HepG2 (cell line): ENCODE measurements around the gene GHRH. TPM values are rescaled to one million over a fixed set of nuclear protein-coding genes. Genes with fewer than 3 reads are reported as not detected.

ENCODE experiments used
- CHCHD3 ChIP-seq: sonication (generic); formaldehyde crosslinking; IDR thresholded peaks from 2 replicates; pipeline ENCODE4 v1.8.0; 2022; ENCODE audit warnings: mild to moderate bottlenecking, missing genetic modification reagents, moderate library complexity
- FOXO1 ChIP-seq: sonication (generic); formaldehyde crosslinking; IDR thresholded peaks from 2 replicates; pipeline ENCODE4 v1.4.0; 2020; ENCODE audit warnings: missing genetic modification reagents
- KDM4B ChIP-seq: sonication (generic); formaldehyde crosslinking; IDR thresholded peaks from 2 replicates; pipeline ENCODE4 v1.4.0; 2020; ENCODE audit warnings: missing genetic modification reagents
- REL ChIP-seq: sonication (generic); formaldehyde crosslinking; conservative IDR thresholded peaks from 2 replicates; pipeline ENCODE4 v1.8.0; 2022; ENCODE audit warnings: mild to moderate bottlenecking, missing genetic modification reagents, moderate library complexity
- SETDB1 ChIP-seq: sonication (generic); formaldehyde crosslinking; IDR thresholded peaks from 2 replicates; pipeline ENCODE4 v1.5.1; 2020; ENCODE audit warnings: missing genetic modification reagents, mild to moderate bottlenecking, borderline replicate concordance
- ZBTB10 ChIP-seq: sonication (generic); formaldehyde crosslinking; IDR thresholded peaks from 2 replicates; pipeline ENCODE4 v1.4.0; 2020; ENCODE audit warnings: missing genetic modification reagents, borderline replicate concordance
- ZNF292 ChIP-seq: sonication (generic); formaldehyde crosslinking; IDR thresholded peaks from 2 replicates; pipeline ENCODE4 v1.8.1; 2022; ENCODE audit warnings: mild to moderate bottlenecking, low read depth, missing genetic modification reagents, borderline replicate concordance
- ZNF501 ChIP-seq: sonication (generic); formaldehyde crosslinking; IDR thresholded peaks from 2 replicates; pipeline ENCODE4 v1.5.1; 2020; ENCODE audit warnings: mild to moderate bottlenecking, moderate library complexity, missing genetic modification reagents
- ZNF556 ChIP-seq: sonication (generic); formaldehyde crosslinking; IDR thresholded peaks from 2 replicates; pipeline ENCODE4 v1.4.0; 2020; ENCODE audit warnings: mild to moderate bottlenecking, missing genetic modification reagents, borderline replicate concordance
- polyA plus RNA-seq, 8 experiments: library from polyadenylated mRNA; depleted of rRNA in 3 of 8; stranded (reverse) in 7 of 8; unstranded in 1 of 8; fragments of >200 nt; fragmentation: Illumina TruSeq in 4 of 8; extraction: Trizol in 4 of 8; gene quantifications; 2 replicates each; pipeline versions ENCODE4 v1.2.1 to v1.2.3, GENCODE V29; 2011 to 2016; ENCODE audit warnings: low read depth in 4 of 8, missing spikeins in 1 of 8, mixed read lengths in 1 of 8; ENCODE audit not compliant: insufficient read depth in 1 of 8
- total RNA-seq, 5 experiments: library from RNA; depleted of rRNA; stranded (reverse); fragments of >200 nt; fragmentation: Illumina TruSeq; extraction: Trizol; gene quantifications; 2 replicates each; pipeline ENCODE4 v1.2.3, GENCODE V29; 2016; ENCODE audit warnings: low read depth in 1 of 5
- TF ChIP-seq, protein P1 (sequence below), 2 experiments: sonication (generic) in 1 of 2; formaldehyde crosslinking in 1 of 2; IDR thresholded peaks; 2 replicates each; pipeline versions ENCODE4 v1.6.1 to v1.9.0; 2014 to 2022; ENCODE audit warnings: antibody characterized with exemption in 1 of 2, borderline replicate concordance in 1 of 2, inconsistent platforms in 1 of 2, low read depth in 1 of 2, missing genetic modification reagents in 1 of 2
- TF ChIP-seq, protein P2 (sequence below): sonication (generic); formaldehyde crosslinking; IDR thresholded peaks from 2 replicates; pipeline ENCODE4 v1.4.0; 2020; ENCODE audit warnings: missing genetic modification reagents, borderline replicate concordance
- TF ChIP-seq, protein P3 (sequence below): sonication (generic); formaldehyde crosslinking; IDR thresholded peaks from 2 replicates; pipeline ENCODE4 v1.4.0; 2020; ENCODE audit warnings: missing genetic modification reagents
- TF ChIP-seq, protein P4 (sequence below): sonication (generic); formaldehyde crosslinking; IDR thresholded peaks from 2 replicates; pipeline ENCODE4 v1.5.0; 2020; ENCODE audit warnings: missing genetic modification reagents

Gene GHRH
- total and polyA plus RNA-seq, 2 of the 13 experiments (the other 11 are each of a cell fraction or from before 2014, with no cell fraction given): not detected

DNA sequence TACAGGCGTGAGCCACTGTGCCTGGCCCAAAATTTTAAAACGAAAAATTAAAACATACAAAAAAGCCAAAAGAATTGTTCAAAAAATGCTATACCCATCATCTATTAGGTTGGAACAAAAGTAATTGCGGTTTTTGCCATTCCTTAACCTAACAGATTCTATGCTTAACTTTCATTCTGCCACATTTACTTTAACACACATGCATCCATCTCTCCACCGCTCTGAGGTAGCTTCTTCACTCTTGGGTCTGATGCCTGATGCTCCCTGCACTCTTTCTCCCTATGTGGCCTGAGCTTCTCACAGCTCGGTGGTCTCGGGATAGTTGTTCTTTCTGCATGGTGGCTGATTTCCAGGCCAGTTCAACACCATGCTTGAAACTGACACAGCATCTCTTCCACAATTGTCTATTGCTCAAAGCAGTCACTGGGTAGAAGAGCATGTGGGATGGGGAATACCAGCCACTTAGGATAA is 23.1 kb upstream of the GHRH start (continued):
- TF ChIP-seq, protein P1, sequence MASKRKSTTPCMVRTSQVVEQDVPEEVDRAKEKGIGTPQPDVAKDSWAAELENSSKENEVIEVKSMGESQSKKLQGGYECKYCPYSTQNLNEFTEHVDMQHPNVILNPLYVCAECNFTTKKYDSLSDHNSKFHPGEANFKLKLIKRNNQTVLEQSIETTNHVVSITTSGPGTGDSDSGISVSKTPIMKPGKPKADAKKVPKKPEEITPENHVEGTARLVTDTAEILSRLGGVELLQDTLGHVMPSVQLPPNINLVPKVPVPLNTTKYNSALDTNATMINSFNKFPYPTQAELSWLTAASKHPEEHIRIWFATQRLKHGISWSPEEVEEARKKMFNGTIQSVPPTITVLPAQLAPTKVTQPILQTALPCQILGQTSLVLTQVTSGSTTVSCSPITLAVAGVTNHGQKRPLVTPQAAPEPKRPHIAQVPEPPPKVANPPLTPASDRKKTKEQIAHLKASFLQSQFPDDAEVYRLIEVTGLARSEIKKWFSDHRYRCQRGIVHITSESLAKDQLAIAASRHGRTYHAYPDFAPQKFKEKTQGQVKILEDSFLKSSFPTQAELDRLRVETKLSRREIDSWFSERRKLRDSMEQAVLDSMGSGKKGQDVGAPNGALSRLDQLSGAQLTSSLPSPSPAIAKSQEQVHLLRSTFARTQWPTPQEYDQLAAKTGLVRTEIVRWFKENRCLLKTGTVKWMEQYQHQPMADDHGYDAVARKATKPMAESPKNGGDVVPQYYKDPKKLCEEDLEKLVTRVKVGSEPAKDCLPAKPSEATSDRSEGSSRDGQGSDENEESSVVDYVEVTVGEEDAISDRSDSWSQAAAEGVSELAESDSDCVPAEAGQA (IDR thresholded peaks at IDR 0.05; ENCODE audit: low read depth): no peak
- TF ChIP-seq, protein P1 (CRISPR knock-in tag; IDR thresholded peaks at IDR 0.05; ENCODE audit: borderline replicate concordance): 0 out of 2 replicates have a peak, but pooled peaks have one; percentile 50
- TF ChIP-seq, protein P2, sequence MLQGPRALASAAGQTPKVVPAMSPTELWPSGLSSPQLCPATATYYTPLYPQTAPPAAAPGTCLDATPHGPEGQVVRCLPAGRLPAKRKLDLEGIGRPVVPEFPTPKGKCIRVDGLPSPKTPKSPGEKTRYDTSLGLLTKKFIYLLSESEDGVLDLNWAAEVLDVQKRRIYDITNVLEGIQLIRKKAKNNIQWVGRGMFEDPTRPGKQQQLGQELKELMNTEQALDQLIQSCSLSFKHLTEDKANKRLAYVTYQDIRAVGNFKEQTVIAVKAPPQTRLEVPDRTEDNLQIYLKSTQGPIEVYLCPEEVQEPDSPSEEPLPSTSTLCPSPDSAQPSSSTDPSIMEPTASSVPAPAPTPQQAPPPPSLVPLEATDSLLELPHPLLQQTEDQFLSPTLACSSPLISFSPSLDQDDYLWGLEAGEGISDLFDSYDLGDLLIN: 0 out of 2 replicates have a peak, but pooled peaks have one; percentile 60
- TF ChIP-seq REL (CRISPR knock-in tag): no peak
- TF ChIP-seq ZNF501 (CRISPR knock-in tag): peak; percentile 81
- no peak for TF ChIP-seq KDM4B
- TF ChIP-seq, protein P3, sequence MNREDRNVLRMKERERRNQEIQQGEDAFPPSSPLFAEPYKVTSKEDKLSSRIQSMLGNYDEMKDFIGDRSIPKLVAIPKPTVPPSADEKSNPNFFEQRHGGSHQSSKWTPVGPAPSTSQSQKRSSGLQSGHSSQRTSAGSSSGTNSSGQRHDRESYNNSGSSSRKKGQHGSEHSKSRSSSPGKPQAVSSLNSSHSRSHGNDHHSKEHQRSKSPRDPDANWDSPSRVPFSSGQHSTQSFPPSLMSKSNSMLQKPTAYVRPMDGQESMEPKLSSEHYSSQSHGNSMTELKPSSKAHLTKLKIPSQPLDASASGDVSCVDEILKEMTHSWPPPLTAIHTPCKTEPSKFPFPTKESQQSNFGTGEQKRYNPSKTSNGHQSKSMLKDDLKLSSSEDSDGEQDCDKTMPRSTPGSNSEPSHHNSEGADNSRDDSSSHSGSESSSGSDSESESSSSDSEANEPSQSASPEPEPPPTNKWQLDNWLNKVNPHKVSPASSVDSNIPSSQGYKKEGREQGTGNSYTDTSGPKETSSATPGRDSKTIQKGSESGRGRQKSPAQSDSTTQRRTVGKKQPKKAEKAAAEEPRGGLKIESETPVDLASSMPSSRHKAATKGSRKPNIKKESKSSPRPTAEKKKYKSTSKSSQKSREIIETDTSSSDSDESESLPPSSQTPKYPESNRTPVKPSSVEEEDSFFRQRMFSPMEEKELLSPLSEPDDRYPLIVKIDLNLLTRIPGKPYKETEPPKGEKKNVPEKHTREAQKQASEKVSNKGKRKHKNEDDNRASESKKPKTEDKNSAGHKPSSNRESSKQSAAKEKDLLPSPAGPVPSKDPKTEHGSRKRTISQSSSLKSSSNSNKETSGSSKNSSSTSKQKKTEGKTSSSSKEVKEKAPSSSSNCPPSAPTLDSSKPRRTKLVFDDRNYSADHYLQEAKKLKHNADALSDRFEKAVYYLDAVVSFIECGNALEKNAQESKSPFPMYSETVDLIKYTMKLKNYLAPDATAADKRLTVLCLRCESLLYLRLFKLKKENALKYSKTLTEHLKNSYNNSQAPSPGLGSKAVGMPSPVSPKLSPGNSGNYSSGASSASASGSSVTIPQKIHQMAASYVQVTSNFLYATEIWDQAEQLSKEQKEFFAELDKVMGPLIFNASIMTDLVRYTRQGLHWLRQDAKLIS: no peak
- no peak for TF ChIP-seq CHCHD3 (CRISPR knock-in tag)
- TF ChIP-seq, protein P4, sequence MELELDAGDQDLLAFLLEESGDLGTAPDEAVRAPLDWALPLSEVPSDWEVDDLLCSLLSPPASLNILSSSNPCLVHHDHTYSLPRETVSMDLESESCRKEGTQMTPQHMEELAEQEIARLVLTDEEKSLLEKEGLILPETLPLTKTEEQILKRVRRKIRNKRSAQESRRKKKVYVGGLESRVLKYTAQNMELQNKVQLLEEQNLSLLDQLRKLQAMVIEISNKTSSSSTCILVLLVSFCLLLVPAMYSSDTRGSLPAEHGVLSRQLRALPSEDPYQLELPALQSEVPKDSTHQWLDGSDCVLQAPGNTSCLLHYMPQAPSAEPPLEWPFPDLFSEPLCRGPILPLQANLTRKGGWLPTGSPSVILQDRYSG (CRISPR knock-in tag): 0 out of 2 replicates have a peak, but pooled peaks have one; percentile 47
- no peak for TF ChIP-seq ZNF556 (CRISPR knock-in tag)
- 0 out of 2 replicates have a peak, but pooled peaks have one; percentile 66 for TF ChIP-seq SETDB1 (CRISPR knock-in tag)
- 0 out of 2 replicates have a peak, but pooled peaks have one; percentile 19 for TF ChIP-seq ZBTB10 (CRISPR knock-in tag)
- TF ChIP-seq ZNF292 (CRISPR knock-in tag): 0 out of 2 replicates have a peak, but pooled peaks have one; percentile 10
- 0 out of 2 replicates have a peak, but pooled peaks have one; percentile 5 for TF ChIP-seq FOXO1 (CRISPR knock-in tag)
